Measurements from ENCODE around the gene HES6. TPM values are rescaled to one million over a fixed set of nuclear protein-coding genes. Genes with fewer than 3 reads are reported as not detected.

The HES6 gene
- total and polyA plus RNA-seq, 2 experiments from 2014 or later = 38.8 to 76.3 TPM

DNA sequence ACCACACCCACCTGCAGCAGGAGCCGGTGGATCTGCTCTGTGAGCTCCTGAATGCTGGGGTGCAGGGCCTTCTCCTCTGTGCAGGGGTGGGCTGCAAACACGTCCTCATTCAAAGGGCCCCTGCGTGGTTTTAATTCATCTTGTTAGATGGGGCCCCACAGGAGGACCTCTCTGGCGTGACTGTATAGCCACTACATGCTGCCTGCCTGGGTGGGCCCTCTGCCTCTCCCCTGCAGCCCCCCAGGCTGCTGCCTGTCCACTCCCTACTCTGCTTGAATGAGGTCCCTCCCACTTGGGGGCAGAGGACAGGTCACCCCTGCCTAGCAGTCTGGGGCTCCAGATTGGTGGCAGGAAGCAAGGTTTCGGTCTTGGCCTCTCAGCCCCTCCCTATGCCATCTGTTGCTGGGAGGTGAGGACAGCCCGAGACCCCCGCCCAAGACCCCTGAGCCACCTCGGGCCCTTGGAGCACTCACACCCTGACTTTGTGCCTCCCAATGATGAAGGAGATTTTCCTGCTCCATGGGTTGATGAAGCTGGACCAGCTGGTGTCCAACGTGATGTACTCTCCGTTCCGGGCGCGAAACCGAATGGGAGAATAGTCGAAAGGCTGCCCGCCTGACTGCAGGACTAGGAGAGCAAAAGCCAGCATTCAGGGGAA is 22.0 kb upstream of the HES6 start:
- Histone ChIP-seq H2AFZ (no peak overlapping the region), H3K27me3 (ENCODE audit: insufficient read depth) (no peaks in the 10 kb centered on the region), H3K4me1 (ENCODE audit: insufficient read depth) (no peaks in the 10 kb centered on the region), H3K27ac (ENCODE audit: low read depth) (no peak overlapping the region), H4K20me1 (replicated peaks; ENCODE audit: insufficient read depth) (0 out of 2 replicates have a peak, but pooled peaks cover 2% of the 10 kb centered on the region), H3K79me2 (replicated peaks; ENCODE audit: insufficient read depth) (no peaks in the 10 kb centered on the region), H3K36me3 (ENCODE audit: insufficient read depth) (no peaks in the 10 kb centered on the region), H3K4me2 (no peak overlapping the region), H3K4me3 (no peak overlapping the region), H3K9me2 (ENCODE audit: insufficient read depth) (no peaks in the 10 kb centered on the region), H3F3A (replicated peaks; ENCODE audit: low read depth) (no peaks in the 10 kb centered on the region)
- peaks cover 2% of the 10 kb centered on the region for H3K27me3 Mint-ChIP-seq (ENCODE audit: insufficient read depth, low read depth, poor library complexity)
- TF ChIP-seq EZH2 (IDR thresholded peaks at IDR 0.05; ENCODE audit: low read depth, unreplicated experiment) (no peak), CREB1 (CRISPR knock-in tag; IDR thresholded peaks at IDR 0.05; ENCODE audit: low read depth) (no peak), POLR2AphosphoS5 (IDR thresholded peaks at IDR 0.05; ENCODE audit: low read depth) (no peak), EZH2phosphoT487 (IDR thresholded peaks at IDR 0.05; ENCODE audit: unreplicated experiment) (no peak), NANOG (IDR thresholded peaks at IDR 0.05; ENCODE audit: borderline replicate concordance) (no peak), JUNB (IDR thresholded peaks at IDR 0.05; ENCODE audit: unreplicated experiment) (no peak), ZNF114 (CRISPR knock-in tag; IDR thresholded peaks at IDR 0.05) (no peak), ZNF331 (CRISPR knock-in tag; IDR thresholded peaks at IDR 0.05; ENCODE audit: low read depth) (no peak), STAT1 (IDR thresholded peaks at IDR 0.05; ENCODE audit: unreplicated experiment) (no peak)
- TF ChIP-seq, protein P1, sequence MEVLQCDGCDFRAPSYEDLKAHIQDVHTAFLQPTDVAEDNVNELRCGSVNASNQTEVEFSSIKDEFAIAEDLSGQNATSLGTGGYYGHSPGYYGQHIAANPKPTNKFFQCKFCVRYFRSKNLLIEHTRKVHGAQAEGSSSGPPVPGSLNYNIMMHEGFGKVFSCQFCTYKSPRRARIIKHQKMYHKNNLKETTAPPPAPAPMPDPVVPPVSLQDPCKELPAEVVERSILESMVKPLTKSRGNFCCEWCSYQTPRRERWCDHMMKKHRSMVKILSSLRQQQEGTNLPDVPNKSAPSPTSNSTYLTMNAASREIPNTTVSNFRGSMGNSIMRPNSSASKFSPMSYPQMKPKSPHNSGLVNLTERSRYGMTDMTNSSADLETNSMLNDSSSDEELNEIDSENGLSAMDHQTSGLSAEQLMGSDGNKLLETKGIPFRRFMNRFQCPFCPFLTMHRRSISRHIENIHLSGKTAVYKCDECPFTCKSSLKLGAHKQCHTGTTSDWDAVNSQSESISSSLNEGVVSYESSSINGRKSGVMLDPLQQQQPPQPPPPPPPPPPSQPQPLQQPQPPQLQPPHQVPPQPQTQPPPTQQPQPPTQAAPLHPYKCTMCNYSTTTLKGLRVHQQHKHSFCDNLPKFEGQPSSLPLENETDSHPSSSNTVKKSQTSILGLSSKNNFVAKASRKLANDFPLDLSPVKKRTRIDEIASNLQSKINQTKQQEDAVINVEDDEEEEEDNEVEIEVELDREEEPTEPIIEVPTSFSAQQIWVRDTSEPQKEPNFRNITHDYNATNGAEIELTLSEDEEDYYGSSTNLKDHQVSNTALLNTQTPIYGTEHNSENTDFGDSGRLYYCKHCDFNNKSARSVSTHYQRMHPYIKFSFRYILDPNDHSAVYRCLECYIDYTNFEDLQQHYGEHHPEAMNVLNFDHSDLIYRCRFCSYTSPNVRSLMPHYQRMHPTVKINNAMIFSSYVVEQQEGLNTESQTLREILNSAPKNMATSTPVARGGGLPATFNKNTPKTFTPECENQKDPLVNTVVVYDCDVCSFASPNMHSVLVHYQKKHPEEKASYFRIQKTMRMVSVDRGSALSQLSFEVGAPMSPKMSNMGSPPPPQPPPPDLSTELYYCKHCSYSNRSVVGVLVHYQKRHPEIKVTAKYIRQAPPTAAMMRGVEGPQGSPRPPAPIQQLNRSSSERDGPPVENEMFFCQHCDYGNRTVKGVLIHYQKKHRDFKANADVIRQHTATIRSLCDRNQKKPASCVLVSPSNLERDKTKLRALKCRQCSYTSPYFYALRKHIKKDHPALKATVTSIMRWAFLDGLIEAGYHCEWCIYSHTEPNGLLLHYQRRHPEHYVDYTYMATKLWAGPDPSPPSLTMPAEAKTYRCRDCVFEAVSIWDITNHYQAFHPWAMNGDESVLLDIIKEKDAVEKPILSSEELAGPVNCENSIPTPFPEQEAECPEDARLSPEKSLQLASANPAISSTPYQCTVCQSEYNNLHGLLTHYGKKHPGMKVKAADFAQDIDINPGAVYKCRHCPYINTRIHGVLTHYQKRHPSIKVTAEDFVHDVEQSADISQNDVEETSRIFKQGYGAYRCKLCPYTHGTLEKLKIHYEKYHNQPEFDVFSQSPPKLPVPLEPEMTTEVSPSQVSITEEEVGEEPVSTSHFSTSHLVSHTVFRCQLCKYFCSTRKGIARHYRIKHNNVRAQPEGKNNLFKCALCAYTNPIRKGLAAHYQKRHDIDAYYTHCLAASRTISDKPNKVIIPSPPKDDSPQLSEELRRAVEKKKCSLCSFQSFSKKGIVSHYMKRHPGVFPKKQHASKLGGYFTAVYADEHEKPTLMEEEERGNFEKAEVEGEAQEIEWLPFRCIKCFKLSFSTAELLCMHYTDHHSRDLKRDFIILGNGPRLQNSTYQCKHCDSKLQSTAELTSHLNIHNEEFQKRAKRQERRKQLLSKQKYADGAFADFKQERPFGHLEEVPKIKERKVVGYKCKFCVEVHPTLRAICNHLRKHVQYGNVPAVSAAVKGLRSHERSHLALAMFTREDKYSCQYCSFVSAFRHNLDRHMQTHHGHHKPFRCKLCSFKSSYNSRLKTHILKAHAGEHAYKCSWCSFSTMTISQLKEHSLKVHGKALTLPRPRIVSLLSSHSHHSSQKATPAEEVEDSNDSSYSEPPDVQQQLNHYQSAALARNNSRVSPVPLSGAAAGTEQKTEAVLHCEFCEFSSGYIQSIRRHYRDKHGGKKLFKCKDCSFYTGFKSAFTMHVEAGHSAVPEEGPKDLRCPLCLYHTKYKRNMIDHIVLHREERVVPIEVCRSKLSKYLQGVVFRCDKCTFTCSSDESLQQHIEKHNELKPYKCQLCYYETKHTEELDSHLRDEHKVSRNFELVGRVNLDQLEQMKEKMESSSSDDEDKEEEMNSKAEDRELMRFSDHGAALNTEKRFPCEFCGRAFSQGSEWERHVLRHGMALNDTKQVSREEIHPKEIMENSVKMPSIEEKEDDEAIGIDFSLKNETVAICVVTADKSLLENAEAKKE (CRISPR knock-in tag; IDR thresholded peaks at IDR 0.05) = no peak
- TF ChIP-seq, protein P2, sequence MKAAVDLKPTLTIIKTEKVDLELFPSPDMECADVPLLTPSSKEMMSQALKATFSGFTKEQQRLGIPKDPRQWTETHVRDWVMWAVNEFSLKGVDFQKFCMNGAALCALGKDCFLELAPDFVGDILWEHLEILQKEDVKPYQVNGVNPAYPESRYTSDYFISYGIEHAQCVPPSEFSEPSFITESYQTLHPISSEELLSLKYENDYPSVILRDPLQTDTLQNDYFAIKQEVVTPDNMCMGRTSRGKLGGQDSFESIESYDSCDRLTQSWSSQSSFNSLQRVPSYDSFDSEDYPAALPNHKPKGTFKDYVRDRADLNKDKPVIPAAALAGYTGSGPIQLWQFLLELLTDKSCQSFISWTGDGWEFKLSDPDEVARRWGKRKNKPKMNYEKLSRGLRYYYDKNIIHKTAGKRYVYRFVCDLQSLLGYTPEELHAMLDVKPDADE (IDR thresholded peaks at IDR 0.05) = no peak
- TF ChIP-seq, protein P3, sequence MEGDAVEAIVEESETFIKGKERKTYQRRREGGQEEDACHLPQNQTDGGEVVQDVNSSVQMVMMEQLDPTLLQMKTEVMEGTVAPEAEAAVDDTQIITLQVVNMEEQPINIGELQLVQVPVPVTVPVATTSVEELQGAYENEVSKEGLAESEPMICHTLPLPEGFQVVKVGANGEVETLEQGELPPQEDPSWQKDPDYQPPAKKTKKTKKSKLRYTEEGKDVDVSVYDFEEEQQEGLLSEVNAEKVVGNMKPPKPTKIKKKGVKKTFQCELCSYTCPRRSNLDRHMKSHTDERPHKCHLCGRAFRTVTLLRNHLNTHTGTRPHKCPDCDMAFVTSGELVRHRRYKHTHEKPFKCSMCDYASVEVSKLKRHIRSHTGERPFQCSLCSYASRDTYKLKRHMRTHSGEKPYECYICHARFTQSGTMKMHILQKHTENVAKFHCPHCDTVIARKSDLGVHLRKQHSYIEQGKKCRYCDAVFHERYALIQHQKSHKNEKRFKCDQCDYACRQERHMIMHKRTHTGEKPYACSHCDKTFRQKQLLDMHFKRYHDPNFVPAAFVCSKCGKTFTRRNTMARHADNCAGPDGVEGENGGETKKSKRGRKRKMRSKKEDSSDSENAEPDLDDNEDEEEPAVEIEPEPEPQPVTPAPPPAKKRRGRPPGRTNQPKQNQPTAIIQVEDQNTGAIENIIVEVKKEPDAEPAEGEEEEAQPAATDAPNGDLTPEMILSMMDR (conservative IDR thresholded peaks at IDR 0.05; ENCODE audit: low read depth in 2 of 2) = no peak
- TF ChIP-seq, protein P4, sequence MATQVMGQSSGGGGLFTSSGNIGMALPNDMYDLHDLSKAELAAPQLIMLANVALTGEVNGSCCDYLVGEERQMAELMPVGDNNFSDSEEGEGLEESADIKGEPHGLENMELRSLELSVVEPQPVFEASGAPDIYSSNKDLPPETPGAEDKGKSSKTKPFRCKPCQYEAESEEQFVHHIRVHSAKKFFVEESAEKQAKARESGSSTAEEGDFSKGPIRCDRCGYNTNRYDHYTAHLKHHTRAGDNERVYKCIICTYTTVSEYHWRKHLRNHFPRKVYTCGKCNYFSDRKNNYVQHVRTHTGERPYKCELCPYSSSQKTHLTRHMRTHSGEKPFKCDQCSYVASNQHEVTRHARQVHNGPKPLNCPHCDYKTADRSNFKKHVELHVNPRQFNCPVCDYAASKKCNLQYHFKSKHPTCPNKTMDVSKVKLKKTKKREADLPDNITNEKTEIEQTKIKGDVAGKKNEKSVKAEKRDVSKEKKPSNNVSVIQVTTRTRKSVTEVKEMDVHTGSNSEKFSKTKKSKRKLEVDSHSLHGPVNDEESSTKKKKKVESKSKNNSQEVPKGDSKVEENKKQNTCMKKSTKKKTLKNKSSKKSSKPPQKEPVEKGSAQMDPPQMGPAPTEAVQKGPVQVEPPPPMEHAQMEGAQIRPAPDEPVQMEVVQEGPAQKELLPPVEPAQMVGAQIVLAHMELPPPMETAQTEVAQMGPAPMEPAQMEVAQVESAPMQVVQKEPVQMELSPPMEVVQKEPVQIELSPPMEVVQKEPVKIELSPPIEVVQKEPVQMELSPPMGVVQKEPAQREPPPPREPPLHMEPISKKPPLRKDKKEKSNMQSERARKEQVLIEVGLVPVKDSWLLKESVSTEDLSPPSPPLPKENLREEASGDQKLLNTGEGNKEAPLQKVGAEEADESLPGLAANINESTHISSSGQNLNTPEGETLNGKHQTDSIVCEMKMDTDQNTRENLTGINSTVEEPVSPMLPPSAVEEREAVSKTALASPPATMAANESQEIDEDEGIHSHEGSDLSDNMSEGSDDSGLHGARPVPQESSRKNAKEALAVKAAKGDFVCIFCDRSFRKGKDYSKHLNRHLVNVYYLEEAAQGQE (IDR thresholded peaks at IDR 0.05; ENCODE audit: unreplicated experiment) = no peak
- ATAC-seq = no peak
- peaks cover 9% of the 10 kb centered on the region for H3K36me3 Mint-ChIP-seq (ENCODE audit: low read depth)
- H3K9me3 Mint-ChIP-seq = no peaks in the 10 kb centered on the region
- no peak overlapping the region for H3K27ac Mint-ChIP-seq
- H3K4me3 Mint-ChIP-seq = no peak overlapping the region
- H3K4me1 Mint-ChIP-seq = peaks cover 7% of the 10 kb centered on the region
- DNase-seq (ENCODE audit: low spot score) = no peak

Data from GM23338 (cell line).